ENCODE results near the gene ZBTB47.

The ZBTB47 gene

GRCh38 chr3:42666577-42666998 lies 13.1 kb downstream of the ZBTB47 start:
- DNase-seq, result no peak

DNA sequence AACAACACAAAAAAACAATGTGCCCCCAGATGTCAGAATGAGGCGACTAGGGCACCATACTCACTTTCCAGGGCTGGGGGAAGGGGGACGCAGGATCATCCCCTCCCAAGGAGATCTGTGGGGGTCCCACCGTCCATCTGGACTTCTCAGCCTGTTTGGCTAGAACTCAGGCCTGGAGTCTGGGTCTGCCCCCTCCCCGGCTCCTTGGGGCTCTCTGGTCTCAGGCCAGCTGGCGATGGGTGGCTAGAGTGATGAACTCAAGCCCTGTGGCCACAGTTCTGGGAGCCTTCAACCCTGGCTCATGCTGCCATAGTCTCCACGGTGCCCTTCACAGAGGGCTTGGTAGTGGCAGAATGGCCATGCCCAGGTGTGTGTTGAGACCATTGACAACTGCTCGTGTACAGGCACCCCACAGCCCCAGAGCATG lies 13.6 kb downstream of the ZBTB47 start:
- DNase-seq, result no peak

GRCh38 chr3:42667523-42668412 lies 14.3 kb downstream of the ZBTB47 start:
- DNase-seq, result no peak

DNA sequence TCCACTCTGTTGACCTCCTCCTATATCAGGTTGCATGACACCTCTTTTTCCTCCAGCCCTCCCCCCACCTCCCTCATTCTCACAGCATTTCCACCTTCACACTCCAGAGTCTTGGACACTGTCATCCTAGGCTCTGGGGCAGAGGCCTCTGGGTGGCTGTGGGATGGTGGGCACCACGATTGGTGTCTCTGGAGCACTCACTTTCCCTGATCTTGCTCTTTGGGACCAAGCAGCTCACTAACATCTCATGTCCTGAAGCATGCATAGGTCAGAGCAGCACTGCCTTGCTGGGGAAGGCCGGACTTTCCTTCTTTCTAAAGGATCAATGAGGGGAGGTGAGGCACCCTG lies 14.9 kb downstream of the ZBTB47 start:
- DNase-seq, result no peak

GRCh38 chr3:42668793-42669217 lies 15.3 kb downstream of the ZBTB47 start:
- no peak for DNase-seq

DNA sequence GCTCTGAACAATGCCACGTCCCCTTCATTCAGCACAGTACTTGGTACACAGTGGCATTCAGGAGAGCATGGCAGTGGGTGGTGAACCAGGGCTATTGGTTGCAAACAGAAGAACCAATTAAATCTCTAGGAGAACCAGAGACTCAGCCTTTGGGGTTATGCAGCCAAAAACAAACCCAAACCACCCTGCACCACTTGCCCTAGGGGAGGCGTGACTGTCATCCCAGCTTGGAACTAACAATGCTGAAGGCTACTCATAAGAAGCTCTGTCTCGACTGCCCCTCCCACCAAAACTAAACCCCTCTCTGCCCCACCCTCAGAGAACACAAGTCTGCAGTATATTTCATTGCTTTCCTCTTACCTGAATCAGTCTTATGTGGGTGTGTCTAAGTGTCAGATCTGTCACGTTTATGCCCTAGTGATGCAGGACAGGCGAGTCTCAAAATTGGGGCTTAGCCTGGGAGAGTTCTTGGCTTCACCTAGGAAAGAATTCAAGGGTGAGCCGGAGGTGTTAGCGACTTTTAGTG lies 16.6 kb downstream of the ZBTB47 start:
- DNase-seq, result no peak

DNA sequence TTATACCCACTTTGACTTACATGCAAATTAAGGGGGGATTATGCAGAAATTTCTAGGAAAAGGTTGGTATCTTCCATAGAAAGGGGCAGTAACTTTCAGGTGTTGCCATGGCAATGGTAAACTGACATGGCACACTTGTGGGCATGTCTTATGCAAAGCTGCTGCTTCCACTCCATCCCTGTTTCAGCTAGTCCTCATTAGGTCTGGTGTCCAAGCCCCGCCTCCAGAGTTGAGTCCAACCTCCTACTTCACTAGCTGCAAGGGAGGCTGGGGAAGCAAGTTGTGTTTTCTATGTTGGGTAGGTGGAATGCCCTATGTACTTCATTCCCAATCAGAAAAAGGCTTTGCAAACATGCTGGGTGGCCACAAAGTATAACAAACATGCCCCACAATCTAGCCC lies 17.2 kb downstream of the ZBTB47 start:
- no peak for DNase-seq

- DNase-seq, result no peak
These were observed 19.0 kb downstream of the ZBTB47 start for GRCh38 chr3:42672515-42672914.

DNA sequence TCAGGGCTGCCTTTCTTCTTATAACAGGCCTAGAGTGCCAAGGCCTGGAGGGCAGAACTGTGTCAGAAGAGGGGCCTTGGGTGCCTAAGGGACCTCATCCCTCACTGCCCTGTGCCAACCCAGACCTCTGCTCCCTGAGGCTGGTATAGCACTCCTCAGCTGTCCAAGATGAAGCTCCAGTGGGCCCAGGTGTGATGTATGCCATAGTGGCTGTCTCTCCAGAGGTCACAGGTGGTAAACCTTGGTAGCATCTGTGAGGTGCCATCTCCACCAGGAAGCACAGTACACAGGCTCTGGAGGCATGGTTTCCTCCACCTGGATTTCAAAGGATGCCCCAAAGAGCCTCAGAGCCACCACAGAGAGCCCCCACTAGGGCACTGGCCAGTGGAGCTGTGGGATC lies 19.6 kb downstream of the ZBTB47 start:
- no peak for DNase-seq

GRCh38 chr3:42674146-42674545 lies 20.6 kb downstream of the ZBTB47 start:
- DNase-seq, result no peak

DNA sequence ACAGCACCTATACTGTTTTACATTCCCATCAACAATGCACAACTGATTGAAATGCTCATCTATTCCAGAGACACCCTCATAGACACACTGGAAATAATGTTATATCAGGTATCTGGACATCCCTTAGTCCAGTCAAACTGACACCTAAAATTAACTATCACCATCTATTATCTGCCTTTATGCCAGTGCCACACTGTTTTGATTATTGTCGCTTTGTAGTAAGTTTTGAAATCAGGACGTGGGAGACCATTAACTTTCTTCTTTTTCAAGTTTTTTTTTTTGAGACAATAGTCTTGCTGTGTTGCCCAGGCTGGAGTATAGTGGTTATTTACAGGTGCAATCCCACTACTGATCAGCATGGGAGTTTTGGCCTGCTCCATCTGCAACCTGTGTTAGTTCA lies 22.4 kb downstream of the ZBTB47 start:
- no peak for DNase-seq

DNA sequence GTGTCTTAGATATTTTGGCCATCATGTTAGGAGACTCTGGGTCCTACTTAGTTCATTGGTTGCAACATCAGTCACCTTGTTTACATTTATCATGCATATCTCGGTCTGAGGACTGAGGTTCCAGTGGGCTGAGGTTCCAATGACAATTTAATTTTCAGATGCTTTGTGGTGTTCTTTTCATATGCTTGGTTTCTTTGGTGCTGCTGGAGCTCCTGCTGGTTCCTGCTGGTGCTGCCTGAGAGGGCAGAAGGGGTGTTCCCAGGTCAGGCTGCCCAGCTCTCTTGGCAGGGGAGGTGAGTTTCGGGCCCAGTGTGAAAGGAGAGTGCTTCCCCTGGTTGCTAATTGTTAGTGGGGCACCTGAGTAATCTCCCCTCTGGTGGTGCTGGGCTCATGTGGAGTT lies 24.9 kb downstream of the ZBTB47 start:
- DNase-seq, result no peak

GRCh38 chr3:42680271-42680670 lies 26.8 kb downstream of the ZBTB47 start:
- DNase-seq, result no peak

DNA sequence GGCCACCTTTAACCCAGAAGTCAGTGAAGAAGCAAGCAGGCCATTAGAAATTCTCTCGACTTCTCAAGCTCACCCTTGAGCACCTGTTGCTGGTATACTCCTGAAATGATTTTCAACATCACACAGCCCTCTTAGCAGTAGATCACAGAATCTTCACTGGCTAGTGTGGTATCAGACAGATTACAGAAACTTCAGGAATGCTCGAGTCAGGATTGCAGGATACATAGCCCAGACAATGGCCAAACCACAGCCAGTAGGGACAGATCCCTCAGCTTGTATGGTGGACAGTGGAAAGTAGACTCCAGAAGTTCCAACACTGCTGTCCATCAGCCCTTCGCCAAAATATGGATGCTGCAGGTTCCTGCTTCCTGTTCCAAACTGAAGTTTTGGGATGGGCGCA lies 27.3 kb downstream of the ZBTB47 start:
- no peak for DNase-seq

DNA sequence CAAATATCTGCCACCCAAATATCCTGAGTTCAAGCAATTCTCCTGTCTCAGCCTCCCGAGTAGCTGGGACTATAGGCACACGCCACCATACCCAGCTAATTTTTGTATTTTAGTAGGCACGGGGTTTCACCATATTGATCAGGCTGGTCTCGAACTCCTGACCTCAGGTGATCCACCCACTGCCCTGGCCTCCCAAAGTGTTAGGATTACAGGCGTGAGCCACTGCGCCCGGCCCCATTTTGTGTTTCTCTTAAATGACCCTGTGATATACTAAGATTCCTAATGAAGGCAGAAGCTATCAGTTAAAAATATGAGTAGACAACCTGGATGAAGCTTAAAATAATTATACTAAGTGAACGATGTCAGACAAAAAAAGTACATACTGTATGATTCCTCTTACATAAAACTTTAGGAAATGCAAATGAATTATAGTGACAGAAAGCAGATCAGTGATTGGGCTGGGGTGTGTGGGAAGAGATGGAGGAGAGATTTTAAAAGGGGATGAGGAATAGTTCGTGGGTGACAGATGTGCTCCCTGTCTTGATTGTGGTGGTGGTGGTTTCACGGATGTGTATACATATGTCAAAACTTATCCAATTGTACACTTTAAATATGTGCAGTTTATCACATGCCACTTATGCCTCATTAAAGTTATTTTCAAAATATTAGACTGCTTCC lies 28.0 kb downstream of the ZBTB47 start:
- no peak for DNase-seq

GRCh38 chr3:42682301-42683070 lies 29.0 kb downstream of the ZBTB47 start:
- DNase-seq, result no peak

GRCh38 chr3:42683875-42684598 lies 30.5 kb downstream of the ZBTB47 start:
- DNase-seq, result peak; percentile 62

DNA sequence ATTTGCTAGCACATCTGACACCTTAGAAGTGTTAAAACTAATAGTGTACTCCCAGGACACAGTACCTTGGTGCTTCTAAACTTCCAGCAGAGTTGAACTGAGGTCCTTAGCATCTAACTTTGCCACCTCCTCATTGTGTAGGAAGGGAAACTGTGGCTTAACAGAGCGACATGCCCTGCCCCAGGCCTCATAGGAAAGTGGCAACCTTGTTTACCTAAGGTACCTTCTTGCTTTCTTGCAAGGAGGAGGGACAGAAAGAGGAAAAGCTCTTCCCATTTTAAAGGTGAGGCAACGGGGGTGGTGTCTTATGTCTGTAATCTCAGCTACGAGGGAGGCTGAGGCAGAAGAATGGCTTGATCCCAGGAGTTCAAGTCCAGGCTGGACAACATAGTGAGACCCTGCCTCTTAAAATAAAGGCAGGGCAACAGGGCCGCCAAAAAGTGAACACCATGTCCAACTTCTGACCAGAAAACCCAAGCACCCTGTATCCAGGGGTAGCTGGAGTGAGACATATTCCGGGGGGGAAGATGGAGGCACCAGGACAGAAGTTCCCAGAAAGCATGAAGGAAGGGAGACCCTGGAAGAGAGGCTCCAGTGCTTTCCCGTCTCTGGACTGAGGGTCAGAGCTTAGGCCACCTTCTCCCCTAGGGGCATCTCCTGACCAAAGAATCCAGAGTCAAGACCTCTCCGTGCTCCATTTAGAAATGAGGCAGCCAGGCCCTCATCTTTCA lies 31.3 kb downstream of the ZBTB47 start:
- DNase-seq, result no peak

DNA sequence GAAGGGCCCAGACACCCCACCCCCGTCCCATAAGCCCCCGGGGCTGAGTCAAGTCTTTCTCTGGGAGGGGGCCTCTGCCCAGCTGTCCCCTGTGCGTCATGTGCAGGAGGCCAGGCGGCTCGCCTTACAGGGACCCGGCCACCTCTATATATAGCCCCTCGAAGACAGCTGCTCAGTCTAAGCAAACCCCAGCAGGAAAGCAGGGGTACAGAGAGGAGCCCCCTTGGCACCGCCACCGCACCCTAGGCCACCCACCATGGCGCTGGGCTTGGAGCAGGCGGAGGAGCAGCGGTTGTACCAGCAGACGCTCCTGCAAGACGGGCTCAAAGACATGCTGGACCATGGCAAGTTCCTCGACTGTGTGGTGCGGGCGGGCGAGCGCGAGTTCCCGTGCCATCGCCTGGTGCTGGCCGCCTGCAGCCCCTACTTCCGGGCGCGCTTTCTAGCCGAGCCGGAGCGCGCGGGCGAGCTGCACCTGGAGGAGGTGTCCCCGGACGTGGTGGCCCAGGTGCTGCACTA lies 31.9 kb downstream of the ZBTB47 start, which contains the start of gene KLHL40:
KLHL40 (plus strand) TSS at position 175 of the 519 bp plus-strand sequence; CDS start at position 257, 82 bp downstream.
- no peak for DNase-seq

DNA sequence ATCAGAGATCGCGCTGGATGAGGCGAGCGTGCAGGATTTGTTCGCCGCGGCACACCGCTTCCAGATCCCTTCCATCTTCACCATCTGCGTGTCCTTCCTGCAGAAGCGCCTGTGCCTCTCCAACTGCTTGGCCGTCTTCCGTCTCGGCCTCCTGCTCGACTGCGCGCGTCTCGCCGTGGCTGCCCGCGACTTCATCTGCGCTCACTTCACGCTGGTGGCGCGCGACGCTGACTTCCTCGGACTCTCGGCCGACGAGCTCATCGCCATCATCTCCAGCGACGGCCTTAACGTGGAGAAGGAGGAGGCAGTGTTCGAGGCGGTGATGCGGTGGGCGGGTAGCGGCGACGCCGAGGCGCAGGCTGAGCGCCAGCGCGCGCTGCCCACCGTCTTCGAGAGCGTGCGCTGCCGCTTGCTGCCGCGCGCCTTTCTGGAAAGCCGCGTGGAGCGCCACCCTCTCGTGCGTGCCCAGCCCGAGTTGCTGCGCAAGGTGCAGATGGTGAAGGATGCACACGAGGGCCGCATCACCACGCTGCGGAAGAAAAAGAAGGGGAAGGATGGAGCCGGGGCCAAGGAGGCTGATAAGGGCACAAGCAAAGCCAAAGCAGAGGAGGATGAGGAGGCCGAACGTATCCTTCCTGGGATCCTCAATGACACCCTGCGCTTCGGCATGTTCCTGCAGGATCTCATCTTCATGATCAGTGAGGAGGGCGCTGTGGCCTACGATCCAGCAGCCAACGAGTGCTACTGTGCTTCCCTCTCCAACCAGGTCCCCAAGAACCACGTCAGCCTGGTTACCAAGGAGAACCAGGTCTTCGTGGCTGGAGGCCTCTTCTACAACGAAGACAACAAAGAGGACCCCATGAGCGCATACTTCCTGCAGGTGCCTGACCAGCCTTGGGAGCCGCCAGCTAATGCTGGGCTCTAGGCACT lies 32.7 kb downstream of the ZBTB47 start:
- no peak for DNase-seq

All from stimulated activated naive CD4-positive, alpha-beta T cell treated with Interleukin-2 at 50 U/mL for 16 hours (primary cell).